PC-9 (cell line): ENCODE measurements around the gene PAPSS2.

Experiments
- CTCF ChIP-seq: fragments of 200-600 bp; sonication (generic); conservative IDR thresholded peaks from 2 replicates; pipeline ENCODE4 v1.6.1; 2017; ENCODE audit warnings: mixed run types, antibody characterized with exemption, mild to moderate bottlenecking, moderate library complexity
- EZH2 ChIP-seq: fragments of 200-600 bp; sonication (generic); IDR thresholded peaks from 2 replicates; pipeline ENCODE4 v1.8.0; 2017; ENCODE audit warnings: antibody characterized with exemption, low read depth

DNA sequence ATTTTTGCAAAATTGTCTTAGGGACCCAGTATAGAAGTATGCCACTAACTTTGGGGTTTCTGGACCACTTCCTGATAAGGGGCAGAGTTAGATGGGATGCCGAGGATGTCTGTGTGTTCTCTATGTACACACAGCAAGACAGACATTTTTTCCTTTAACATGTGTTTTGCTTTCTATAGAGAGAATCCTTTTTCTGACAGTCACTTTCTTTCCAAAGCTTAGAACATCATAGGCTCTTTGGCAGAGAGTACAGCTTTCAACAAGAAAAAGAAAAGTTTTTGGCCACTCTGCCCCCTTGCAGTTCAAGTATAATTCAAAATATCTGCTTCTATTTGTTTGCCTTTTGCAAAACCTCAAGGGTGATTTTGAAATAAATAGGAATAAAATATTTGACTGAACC, 44.1 kb downstream of the PAPSS2 start:
- TF ChIP-seq CTCF (no peak), EZH2 (no peak)
